GM20431 (cell line): ENCODE measurements around the gene LAMA4.

Source experiments
- in situ Hi-C: fragments of 300-500 bp; cut with MseI, MboI; formaldehyde crosslinking; loops from one replicate; pipeline ENCODE4 v1.15.0; 2020; ENCODE audit warnings: low sequenced_read_pairs; ENCODE audit not compliant: unreplicated experiment

The LAMA4 gene

GRCh38 chr6:112253841-112254816 is at the start of gene LAMA4:
TSS of gene LAMA4 (minus strand) at chr6:112254567. CDS start at chr6:112254150, 417 bp downstream.
- in situ Hi-C loops = no loop called here

- in situ Hi-C loops = loop anchor here (25.0 kb wide), 1 partner anchor 115 kb away; no protein-coding TSS in a partner anchor
Measured at GRCh38 chr6:112302142-112302705, 47.9 kb upstream of the LAMA4 start.

GRCh38 chr6:112300896-112301295 is 46.5 kb upstream of the LAMA4 start:
- in situ Hi-C loops = loop anchor here (25.0 kb wide), 1 partner anchor 114 kb away; no protein-coding TSS in a partner anchor

GRCh38 chr6:112298816-112299281 is 44.5 kb upstream of the LAMA4 start:
- in situ Hi-C loops = no loop called here

GRCh38 chr6:112298021-112298745 is 43.8 kb upstream of the LAMA4 start:
- in situ Hi-C loops = no loop called here

- in situ Hi-C loops = no loop called here
Measured at GRCh38 chr6:112296694-112297093, 42.3 kb upstream of the LAMA4 start.

GRCh38 chr6:112296122-112296521 is 41.8 kb upstream of the LAMA4 start:
- in situ Hi-C loops = no loop called here

- in situ Hi-C loops = no loop called here
Measured at GRCh38 chr6:112291161-112291762, 36.9 kb upstream of the LAMA4 start.

- in situ Hi-C loops = no loop called here
Measured at GRCh38 chr6:112289038-112289566, 34.7 kb upstream of the LAMA4 start.

- in situ Hi-C loops = no loop called here
Measured at GRCh38 chr6:112288475-112288874, 34.1 kb upstream of the LAMA4 start.

- in situ Hi-C loops = no loop called here
Measured at GRCh38 chr6:112287577-112288225, 33.3 kb upstream of the LAMA4 start.

GRCh38 chr6:112286500-112287144 is 32.3 kb upstream of the LAMA4 start:
- in situ Hi-C loops = no loop called here

GRCh38 chr6:112286010-112286409 is 31.6 kb upstream of the LAMA4 start:
- in situ Hi-C loops = no loop called here

- in situ Hi-C loops = no loop called here
Measured at GRCh38 chr6:112284603-112285002, 30.2 kb upstream of the LAMA4 start.

- in situ Hi-C loops = no loop called here
Measured at GRCh38 chr6:112283621-112284020, 29.3 kb upstream of the LAMA4 start.

GRCh38 chr6:112281821-112282615 is 27.7 kb upstream of the LAMA4 start:
- in situ Hi-C loops = no loop called here

- in situ Hi-C loops = no loop called here
Measured at GRCh38 chr6:112279031-112279935, 24.9 kb upstream of the LAMA4 start.
